GM23338 (cell line): Measurements from ENCODE around the gene COMMD8. TPM values are rescaled to one million over a fixed set of nuclear protein-coding genes. Genes with fewer than 3 reads are reported as not detected.

ENCODE experiments used
- ATAC-seq: fragments of 200-7000 bp; cut with Tn5 transposase; 3 replicates; pipeline ENCODE4 v1.9.1; 2020
- DNase-seq: peaks from one replicate; pipeline ENCODE4 v3.0.0-alpha.2; 2015; ENCODE audit warnings: low spot score
- H2AFZ ChIP-seq: fragments of 200-600 bp; sonication (generic); 2 replicates; pipeline ENCODE4 v1.8.0; 2016; ENCODE audit warnings: antibody characterized with exemption, mild to moderate bottlenecking, moderate library complexity
- H3F3A ChIP-seq: fragments of 200-600 bp; sonication (generic); replicated peaks from 2 replicates; pipeline ENCODE4 v1.8.0; 2017; ENCODE audit warnings: antibody characterized with exemption, mixed run types, low read depth
- H3K27ac ChIP-seq: fragments of 200-600 bp; sonication (generic); 2 replicates; pipeline ENCODE4 v1.6.1; 2016; ENCODE audit warnings: low read depth
- H3K27me3 ChIP-seq: fragments of 200-600 bp; sonication (generic); 2 replicates; pipeline ENCODE4 v1.8.0; 2016; ENCODE audit warnings: mild to moderate bottlenecking, mixed run types, moderate library complexity; ENCODE audit not compliant: insufficient read depth
- H3K36me3 ChIP-seq: fragments of 200-600 bp; sonication (generic); 2 replicates; pipeline ENCODE4 v1.8.0; 2016; ENCODE audit warnings: mild to moderate bottlenecking; ENCODE audit not compliant: insufficient read depth
- H3K4me1 ChIP-seq: fragments of 200-600 bp; sonication (generic); 2 replicates; pipeline ENCODE4 v1.8.0; 2016; ENCODE audit warnings: mild to moderate bottlenecking, moderate library complexity; ENCODE audit not compliant: insufficient read depth
- H3K4me2 ChIP-seq: fragments of 200-600 bp; sonication (generic); 2 replicates; pipeline ENCODE4 v1.7.1; 2017; ENCODE audit warnings: mixed run types
- H3K4me3 ChIP-seq: fragments of 200-600 bp; sonication (generic); 2 replicates; pipeline ENCODE4 v1.6.1; 2016; ENCODE audit warnings: mixed run types
- H3K79me2 ChIP-seq: fragments of 200-600 bp; sonication (generic); replicated peaks from 2 replicates; pipeline ENCODE4 v1.8.0; 2017; ENCODE audit warnings: mild to moderate bottlenecking; ENCODE audit not compliant: insufficient read depth
- H3K9me2 ChIP-seq: fragments of 200-600 bp; sonication (generic); 2 replicates; pipeline ENCODE4 v1.8.0; 2017; ENCODE audit not compliant: insufficient read depth
- H4K20me1 ChIP-seq: fragments of 200-600 bp; sonication (generic); replicated peaks from 2 replicates; pipeline ENCODE4 v1.8.0; 2017; ENCODE audit warnings: mild to moderate bottlenecking; ENCODE audit not compliant: insufficient read depth
- H3K27ac Mint-ChIP-seq: 2 replicates; pipeline ENCODE4 v1.8.0; 2020; ENCODE audit warnings: inconsistent platforms, mild to moderate bottlenecking, moderate library complexity, mixed read lengths
- H3K27me3 Mint-ChIP-seq: 3 replicates; pipeline ENCODE4 v1.8.0; 2022; ENCODE audit warnings: low read depth, mild to moderate bottlenecking, moderate library complexity, mixed read lengths, inconsistent platforms; ENCODE audit not compliant: insufficient read depth, poor library complexity
- H3K36me3 Mint-ChIP-seq: 3 replicates; pipeline ENCODE4 v1.8.0; 2021; ENCODE audit warnings: low read depth, mild to moderate bottlenecking, inconsistent platforms, moderate library complexity, mixed read lengths
- H3K4me1 Mint-ChIP-seq: 3 replicates; pipeline ENCODE4 v1.8.0; 2020; ENCODE audit warnings: mild to moderate bottlenecking, inconsistent platforms, mixed read lengths
- H3K4me3 Mint-ChIP-seq: 3 replicates; pipeline ENCODE4 v1.8.0; 2021; ENCODE audit warnings: moderate library complexity, mild to moderate bottlenecking, inconsistent platforms, mixed read lengths
- H3K9me3 Mint-ChIP-seq: 3 replicates; pipeline ENCODE4 v1.8.0; 2020; ENCODE audit warnings: moderate library complexity, mild to moderate bottlenecking, inconsistent platforms, mixed read lengths
- CREB1 ChIP-seq: fragments of 250-450 bp; sonication (Bioruptor Pico); IDR thresholded peaks from 2 replicates; pipeline ENCODE4 v1.5.0; 2020; ENCODE audit warnings: low read depth, mild to moderate bottlenecking, moderate library complexity
- EZH2 ChIP-seq: fragments of 200-600 bp; sonication (generic); IDR thresholded peaks from one replicate; pipeline ENCODE4 v1.8.0; 2017; ENCODE audit warnings: antibody characterized with exemption, mild to moderate bottlenecking, low read depth; ENCODE audit not compliant: unreplicated experiment
- EZH2phosphoT487 ChIP-seq: fragments of 200-600 bp; sonication (generic); IDR thresholded peaks from one replicate; pipeline ENCODE4 v1.8.1; 2018; ENCODE audit warnings: antibody characterized with exemption; ENCODE audit not compliant: unreplicated experiment
- NANOG ChIP-seq: IDR thresholded peaks from 2 replicates; pipeline ENCODE4 v1.6.1; 2016; ENCODE audit warnings: antibody characterized with exemption, borderline replicate concordance
- POLR2AphosphoS5 ChIP-seq: IDR thresholded peaks from 2 replicates; pipeline ENCODE4 v1.6.1; 2016; ENCODE audit warnings: antibody characterized with exemption, low read depth
- ZNF114 ChIP-seq: fragments of 250-450 bp; sonication (Bioruptor Pico); IDR thresholded peaks from 2 replicates; pipeline ENCODE4 v1.5.0; 2020; ENCODE audit warnings: mild to moderate bottlenecking, moderate library complexity
- ZNF331 ChIP-seq: fragments of 250-450 bp; sonication (Bioruptor Pico); IDR thresholded peaks from 2 replicates; pipeline ENCODE4 v1.5.0; 2020; ENCODE audit warnings: low read depth, mild to moderate bottlenecking, moderate library complexity
- polyA plus RNA-seq: library from polyadenylated mRNA; unstranded; fragments of >200 nt; fragmentation: Nextera tagmentation; extraction: Ambion mirVana; gene quantifications from 2 replicates; pipeline ENCODE4 v1.2.1, GENCODE V29; 2016
- total RNA-seq: library from RNA; depleted of rRNA; stranded (reverse); fragments of >200 nt; shearing (Covaris generic); gene quantifications from 2 replicates; pipeline ENCODE4 v1.2.3, GENCODE V29; 2014
- TF ChIP-seq, protein P1 (sequence below), 2 experiments: fragments of 200-600 bp in 1 of 2; sonication (generic) in 1 of 2; conservative IDR thresholded peaks; 2 replicates each; pipeline versions ENCODE4 v1.5.1 to v1.6.1; 2016 to 2017; ENCODE audit warnings: antibody characterized with exemption in 2 of 2, low read depth in 2 of 2, mild to moderate bottlenecking in 2 of 2, moderate library complexity in 1 of 2
- TF ChIP-seq, protein P2 (sequence below): IDR thresholded peaks from one replicate; pipeline ENCODE4 v1.6.1; 2018; ENCODE audit warnings: antibody characterized with exemption; ENCODE audit not compliant: unreplicated experiment
- TF ChIP-seq, protein P3 (sequence below): IDR thresholded peaks from 2 replicates; pipeline ENCODE4 v1.6.1; 2016; ENCODE audit warnings: antibody characterized with exemption

Gene COMMD8
- total and polyA plus RNA-seq, 2 experiments from 2014 or later = 8.4 to 20.6 TPM

DNA sequence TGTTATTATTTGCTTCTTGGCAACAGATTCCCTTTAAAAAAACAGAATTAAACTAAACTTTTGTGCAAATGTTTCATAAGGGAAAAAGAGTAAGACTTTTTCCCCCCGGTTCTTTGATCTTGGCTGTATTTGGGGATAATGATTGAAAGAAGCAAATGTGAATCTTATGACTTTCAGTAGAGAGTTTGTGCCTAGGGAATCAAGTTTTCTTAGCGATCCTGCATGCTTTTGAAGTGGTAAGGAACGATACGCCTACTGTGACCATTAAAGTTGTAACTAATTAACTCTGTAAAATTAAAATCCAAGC lies 30.6 kb upstream of the COMMD8 start:
- TF ChIP-seq, protein P1, sequence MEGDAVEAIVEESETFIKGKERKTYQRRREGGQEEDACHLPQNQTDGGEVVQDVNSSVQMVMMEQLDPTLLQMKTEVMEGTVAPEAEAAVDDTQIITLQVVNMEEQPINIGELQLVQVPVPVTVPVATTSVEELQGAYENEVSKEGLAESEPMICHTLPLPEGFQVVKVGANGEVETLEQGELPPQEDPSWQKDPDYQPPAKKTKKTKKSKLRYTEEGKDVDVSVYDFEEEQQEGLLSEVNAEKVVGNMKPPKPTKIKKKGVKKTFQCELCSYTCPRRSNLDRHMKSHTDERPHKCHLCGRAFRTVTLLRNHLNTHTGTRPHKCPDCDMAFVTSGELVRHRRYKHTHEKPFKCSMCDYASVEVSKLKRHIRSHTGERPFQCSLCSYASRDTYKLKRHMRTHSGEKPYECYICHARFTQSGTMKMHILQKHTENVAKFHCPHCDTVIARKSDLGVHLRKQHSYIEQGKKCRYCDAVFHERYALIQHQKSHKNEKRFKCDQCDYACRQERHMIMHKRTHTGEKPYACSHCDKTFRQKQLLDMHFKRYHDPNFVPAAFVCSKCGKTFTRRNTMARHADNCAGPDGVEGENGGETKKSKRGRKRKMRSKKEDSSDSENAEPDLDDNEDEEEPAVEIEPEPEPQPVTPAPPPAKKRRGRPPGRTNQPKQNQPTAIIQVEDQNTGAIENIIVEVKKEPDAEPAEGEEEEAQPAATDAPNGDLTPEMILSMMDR (conservative IDR thresholded peaks at IDR 0.05; ENCODE audit: low read depth in 2 of 2) = no peak
- TF ChIP-seq, protein P2, sequence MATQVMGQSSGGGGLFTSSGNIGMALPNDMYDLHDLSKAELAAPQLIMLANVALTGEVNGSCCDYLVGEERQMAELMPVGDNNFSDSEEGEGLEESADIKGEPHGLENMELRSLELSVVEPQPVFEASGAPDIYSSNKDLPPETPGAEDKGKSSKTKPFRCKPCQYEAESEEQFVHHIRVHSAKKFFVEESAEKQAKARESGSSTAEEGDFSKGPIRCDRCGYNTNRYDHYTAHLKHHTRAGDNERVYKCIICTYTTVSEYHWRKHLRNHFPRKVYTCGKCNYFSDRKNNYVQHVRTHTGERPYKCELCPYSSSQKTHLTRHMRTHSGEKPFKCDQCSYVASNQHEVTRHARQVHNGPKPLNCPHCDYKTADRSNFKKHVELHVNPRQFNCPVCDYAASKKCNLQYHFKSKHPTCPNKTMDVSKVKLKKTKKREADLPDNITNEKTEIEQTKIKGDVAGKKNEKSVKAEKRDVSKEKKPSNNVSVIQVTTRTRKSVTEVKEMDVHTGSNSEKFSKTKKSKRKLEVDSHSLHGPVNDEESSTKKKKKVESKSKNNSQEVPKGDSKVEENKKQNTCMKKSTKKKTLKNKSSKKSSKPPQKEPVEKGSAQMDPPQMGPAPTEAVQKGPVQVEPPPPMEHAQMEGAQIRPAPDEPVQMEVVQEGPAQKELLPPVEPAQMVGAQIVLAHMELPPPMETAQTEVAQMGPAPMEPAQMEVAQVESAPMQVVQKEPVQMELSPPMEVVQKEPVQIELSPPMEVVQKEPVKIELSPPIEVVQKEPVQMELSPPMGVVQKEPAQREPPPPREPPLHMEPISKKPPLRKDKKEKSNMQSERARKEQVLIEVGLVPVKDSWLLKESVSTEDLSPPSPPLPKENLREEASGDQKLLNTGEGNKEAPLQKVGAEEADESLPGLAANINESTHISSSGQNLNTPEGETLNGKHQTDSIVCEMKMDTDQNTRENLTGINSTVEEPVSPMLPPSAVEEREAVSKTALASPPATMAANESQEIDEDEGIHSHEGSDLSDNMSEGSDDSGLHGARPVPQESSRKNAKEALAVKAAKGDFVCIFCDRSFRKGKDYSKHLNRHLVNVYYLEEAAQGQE = no peak
- TF ChIP-seq EZH2phosphoT487 (no peak), POLR2AphosphoS5 (no peak), ZNF331 (CRISPR knock-in tag) (no peak), EZH2 (no peak), ZNF114 (CRISPR knock-in tag) (no peak), CREB1 (no peak), NANOG (no peak)
- TF ChIP-seq, protein P3, sequence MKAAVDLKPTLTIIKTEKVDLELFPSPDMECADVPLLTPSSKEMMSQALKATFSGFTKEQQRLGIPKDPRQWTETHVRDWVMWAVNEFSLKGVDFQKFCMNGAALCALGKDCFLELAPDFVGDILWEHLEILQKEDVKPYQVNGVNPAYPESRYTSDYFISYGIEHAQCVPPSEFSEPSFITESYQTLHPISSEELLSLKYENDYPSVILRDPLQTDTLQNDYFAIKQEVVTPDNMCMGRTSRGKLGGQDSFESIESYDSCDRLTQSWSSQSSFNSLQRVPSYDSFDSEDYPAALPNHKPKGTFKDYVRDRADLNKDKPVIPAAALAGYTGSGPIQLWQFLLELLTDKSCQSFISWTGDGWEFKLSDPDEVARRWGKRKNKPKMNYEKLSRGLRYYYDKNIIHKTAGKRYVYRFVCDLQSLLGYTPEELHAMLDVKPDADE = no peak
- no peaks in the 10 kb centered on the region for H3K9me2 ChIP-seq

More for the DNA sequence above, 30.6 kb upstream of the COMMD8 start:
- Mint-ChIP-seq H3K9me3 (no peaks in the 10 kb centered on the region), H3K4me3 (no peak overlapping the region), H3K27me3 (no peaks in the 10 kb centered on the region), H3K36me3 (no peaks in the 10 kb centered on the region), H3K4me1 (peaks cover 7% of the 10 kb centered on the region; the same call in 1 of the 3 replicates), H3K27ac (no peak overlapping the region)
- no peaks in the 10 kb centered on the region for H3K4me1 ChIP-seq
- no peaks in the 10 kb centered on the region for H4K20me1 ChIP-seq
- no peak overlapping the region for H3K27ac ChIP-seq
- H2AFZ ChIP-seq = no peak overlapping the region
- ATAC-seq (no peak), DNase-seq (no peak)
- H3K4me2 ChIP-seq = no peak overlapping the region
- H3K36me3 ChIP-seq = no peaks in the 10 kb centered on the region
- no peaks in the 10 kb centered on the region for H3F3A ChIP-seq
- H3K79me2 ChIP-seq = no peaks in the 10 kb centered on the region
- H3K27me3 ChIP-seq = no peaks in the 10 kb centered on the region
- H3K4me3 ChIP-seq = no peak overlapping the region
